HFFc6 (cell line): ENCODE results near the gene PRKG2. TPM values are rescaled to one million over a fixed set of nuclear protein-coding genes. Genes with fewer than 3 reads are reported as not detected.
"Not testable (repeated sequence)": the region's sequence is repeated elsewhere in the genome, so short reads cannot be mapped to it uniquely, and the experiment has no call there.

ENCODE experiments used
- DNase-seq: peaks from one replicate; pipeline ENCODE4 v3.0.0-alpha.2; 2018
- H3K27ac Mint-ChIP-seq: 2 replicates; pipeline ENCODE4 v1.8.0; 2020; ENCODE audit warnings: mild to moderate bottlenecking, mixed read lengths
- H3K27me3 Mint-ChIP-seq: 2 replicates; pipeline ENCODE4 v1.8.0; 2021; ENCODE audit warnings: mild to moderate bottlenecking, moderate library complexity, mixed read lengths; ENCODE audit not compliant: insufficient read depth
- H3K36me3 Mint-ChIP-seq: 2 replicates; pipeline ENCODE4 v1.8.0; 2021; ENCODE audit warnings: low read depth, mixed read lengths
- H3K4me1 Mint-ChIP-seq: 2 replicates; pipeline ENCODE4 v1.8.0; 2020; ENCODE audit warnings: low read depth, mixed read lengths
- H3K4me3 Mint-ChIP-seq: 2 replicates; pipeline ENCODE4 v1.8.0; 2020; ENCODE audit warnings: mild to moderate bottlenecking, moderate library complexity, mixed read lengths
- H3K9me3 Mint-ChIP-seq: 2 replicates; pipeline ENCODE4 v1.8.0; 2020; ENCODE audit warnings: mild to moderate bottlenecking, mixed read lengths
- CTCF ChIP-seq: fragments of 200-600 bp; sonication (generic); IDR thresholded peaks from 2 replicates; pipeline ENCODE4 v1.5.0; 2021; ENCODE audit warnings: antibody characterized with exemption, mild to moderate bottlenecking
- total RNA-seq, 6 experiments: library from RNA; stranded (reverse); fragmentation: NEBNext Ultra II Directional; extraction: Animal tissue kit (Norgen Biotek cat#: 25700); gene quantifications; 2 replicates in 1 of 6; 3 replicates in 5 of 6; pipeline ENCODE4 v1.2.3, GENCODE V29; 2021

Gene PRKG2
- total RNA-seq, 6 experiments from 2014 or later: not detected

- Mint-ChIP-seq H3K9me3 (no peaks in the 10 kb centered on the region), H3K36me3 (no peaks in the 10 kb centered on the region), H3K4me3 (no peak overlapping the region), H3K27me3 (no peaks in the 10 kb centered on the region), H3K27ac (no peak overlapping the region), H3K4me1 (peaks cover 7% of the 10 kb centered on the region)
- DNase-seq: no peak
- TF ChIP-seq CTCF: no peak
These were observed 48.4 kb downstream of the PRKG2 start for GRCh38 chr4:81166458-81167160.

GRCh38 chr4:81165861-81166430 is 49.1 kb downstream of the PRKG2 start:
- DNase-seq: no peak
- H3K27ac Mint-ChIP-seq: no peak overlapping the region
- no peak for TF ChIP-seq CTCF

GRCh38 chr4:81164623-81165416 is 50.2 kb downstream of the PRKG2 start:
- Mint-ChIP-seq H3K4me1 (peaks cover 7% of the 10 kb centered on the region), H3K36me3 (no peaks in the 10 kb centered on the region), H3K27ac (no peak overlapping the region), H3K9me3 (no peaks in the 10 kb centered on the region), H3K4me3 (no peak overlapping the region), H3K27me3 (no peaks in the 10 kb centered on the region)
- peak; percentile 2 for DNase-seq
- no peak for TF ChIP-seq CTCF

More at GRCh38 chr4:81165861-81166430, 49.1 kb downstream of the PRKG2 start:
- Mint-ChIP-seq H3K4me3 (no peak overlapping the region), H3K4me1 (peaks cover 7% of the 10 kb centered on the region), H3K9me3 (no peaks in the 10 kb centered on the region), H3K27me3 (no peaks in the 10 kb centered on the region), H3K36me3 (no peaks in the 10 kb centered on the region)

- TF ChIP-seq CTCF: no peak
- Mint-ChIP-seq H3K9me3 (no peaks in the 10 kb centered on the region), H3K4me1 (peaks cover 7% of the 10 kb centered on the region), H3K4me3 (no peak overlapping the region), H3K36me3 (no peaks in the 10 kb centered on the region), H3K27me3 (no peaks in the 10 kb centered on the region), H3K27ac (no peak overlapping the region)
- no peak for DNase-seq
These were observed 50.9 kb downstream of the PRKG2 start for GRCh38 chr4:81164126-81164525.

- H3K9me3 Mint-ChIP-seq: peaks cover 5% of the 10 kb centered on the region; the same call in 1 of the 2 replicates
- no peaks in the 10 kb centered on the region for H3K27me3 Mint-ChIP-seq
- no peak overlapping the region for H3K4me3 Mint-ChIP-seq
- H3K36me3 Mint-ChIP-seq: no peaks in the 10 kb centered on the region
- no peak overlapping the region for H3K27ac Mint-ChIP-seq
- no peak for DNase-seq
- TF ChIP-seq CTCF: no peak
- peaks cover 7% of the 10 kb centered on the region for H3K4me1 Mint-ChIP-seq
These were observed 52.1 kb downstream of the PRKG2 start for GRCh38 chr4:81162752-81163458.

- H3K27me3 Mint-ChIP-seq, H3K36me3 Mint-ChIP-seq, DNase-seq, H3K4me3 Mint-ChIP-seq, H3K4me1 Mint-ChIP-seq, H3K27ac Mint-ChIP-seq: not testable (repeated sequence)
- H3K9me3 Mint-ChIP-seq: peaks cover 12% of the 10 kb centered on the region
These were observed 61.2 kb downstream of the PRKG2 start for GRCh38 chr4:81153714-81154323.
